Stimulated activated CD8-positive, alpha-beta memory T cell treated with anti-CD3 and anti-CD28 coated beads, Interleukin-7, amount 100 ng/mL, for 48 hours (primary cell): ENCODE results near the gene KRTAP10-11.
"Not testable (repeated sequence)": the region's sequence is repeated elsewhere in the genome, so short reads cannot be mapped to it uniquely, and the experiment has no call there.

Experiments
- DNase-seq, 2 donors: peaks; one replicate each; pipeline ENCODE4 v3.0.0-alpha.2; 2020; ENCODE audit warnings: low read depth in 1 of 2; ENCODE audit errors: extremely low read depth in 1 of 2

Gene KRTAP10-11

GRCh38 chr21:44638506-44639330, 7.5 kb upstream of the KRTAP10-11 start:
- not testable (repeated sequence) for DNase-seq

GRCh38 chr21:44639331-44639655, 6.9 kb upstream of the KRTAP10-11 start:
- no peak for DNase-seq

- DNase-seq: no peak
Observed at GRCh38 chr21:44640761-44641160, 5.5 kb upstream of the KRTAP10-11 start.

- no peak for DNase-seq
Observed at GRCh38 chr21:44643741-44644310, 2.4 kb upstream of the KRTAP10-11 start.

GRCh38 chr21:44644878-44645277, 1.3 kb upstream of the KRTAP10-11 start:
- DNase-seq: no peak

GRCh38 chr21:44647222-44647552, 973 bp downstream of the KRTAP10-11 start:
- DNase-seq: no peak

GRCh38 chr21:44648557-44649311, 2.5 kb downstream of the KRTAP10-11 start:
- no peak for DNase-seq

- DNase-seq: no peak
Observed at GRCh38 chr21:44649521-44650100, 3.4 kb downstream of the KRTAP10-11 start.

GRCh38 chr21:44650265-44650972, 4.2 kb downstream of the KRTAP10-11 start:
- DNase-seq: no peak

- no peak for DNase-seq
Observed at GRCh38 chr21:44650973-44651675, 4.9 kb downstream of the KRTAP10-11 start.

GRCh38 chr21:44653123-44653522, 6.9 kb downstream of the KRTAP10-11 start:
- DNase-seq: no peak

- no peak for DNase-seq
Observed at GRCh38 chr21:44653656-44654575, 7.7 kb downstream of the KRTAP10-11 start.

- DNase-seq: no peak
Observed at GRCh38 chr21:44654576-44655175, 8.5 kb downstream of the KRTAP10-11 start, which contains the start of gene KRTAP12-4. Gene KRTAP12-4, minus strand, starts transcription at chr21:44654659. Its CDS starts 45 bp downstream, at chr21:44654614.

- DNase-seq: no peak
Observed at GRCh38 chr21:44656868-44657267, 10.7 kb downstream of the KRTAP10-11 start.

GRCh38 chr21:44657635-44658540, 11.7 kb downstream of the KRTAP10-11 start, which contains the start of gene KRTAP12-3:
Gene KRTAP12-3, plus strand, starts transcription at chr21:44657932. Its CDS starts 48 bp downstream, at chr21:44657980.
- no peak for DNase-seq

- no peak for DNase-seq
Observed at GRCh38 chr21:44658541-44658910, 12.3 kb downstream of the KRTAP10-11 start.

GRCh38 chr21:44658913-44659595, 12.8 kb downstream of the KRTAP10-11 start:
- DNase-seq: no peak
